Thymus (tissue), 11 donors: ENCODE measurements around the gene ETHE1. TPM values are rescaled to one million over a fixed set of nuclear protein-coding genes. Genes with fewer than 3 reads are reported as not detected.
"Not testable (repeated sequence)": the region's sequence is repeated elsewhere in the genome, so short reads cannot be mapped to it uniquely, and the experiment has no call there.

ENCODE experiments used
- DNase-seq, 9 donors: peaks; one replicate each; pipeline ENCODE4 v3.0.0-alpha.2; 2013; ENCODE audit warnings: low spot score in 9 of 9, low read depth in 6 of 9, missing footprints in 1 of 9
- H3K27ac ChIP-seq, 2 donors: one replicate each; pipeline ENCODE4 v1.5.1; 2013; ENCODE audit warnings: control low read depth in 1 of 2, low read depth in 1 of 2, low read length in 1 of 2, mild to moderate bottlenecking in 1 of 2, moderate library complexity in 1 of 2
- H3K27me3 ChIP-seq, 2 donors: one replicate each; pipeline ENCODE4 v1.5.1; 2013; ENCODE audit warnings: low read length in 1 of 2; ENCODE audit not compliant: control insufficient read depth in 2 of 2, insufficient read depth in 1 of 2
- H3K36me3 ChIP-seq, 2 donors: one replicate each; pipeline ENCODE4 v1.5.1; 2013; ENCODE audit warnings: low read length in 1 of 2, mild to moderate bottlenecking in 1 of 2, moderate library complexity in 1 of 2; ENCODE audit not compliant: control insufficient read depth in 2 of 2, insufficient read depth in 2 of 2
- H3K4me1 ChIP-seq, 2 donors: one replicate each; pipeline ENCODE4 v1.5.1; 2013; ENCODE audit warnings: low read length in 2 of 2; ENCODE audit not compliant: control insufficient read depth in 2 of 2, insufficient read depth in 2 of 2
- H3K4me3 ChIP-seq, 2 donors: one replicate each; pipeline ENCODE4 v1.5.1; 2013; ENCODE audit warnings: low read length in 2 of 2, control low read depth in 1 of 2, mild to moderate bottlenecking in 1 of 2
- H3K9me3 ChIP-seq, 2 donors: one replicate each; pipeline ENCODE4 v1.5.1; 2013; ENCODE audit warnings: low read length in 1 of 2, mild to moderate bottlenecking in 1 of 2; ENCODE audit not compliant: control insufficient read depth in 2 of 2, insufficient read depth in 1 of 2
- WGBS: extraction: QIAGEN DNeasy Blood & Tissue Kit; methylation state at CpG from one replicate; pipeline ENCODE4 v1.1.7; 2013; 5-methylcytosine and 5-hydroxymethylcytosine counted together
- polyA plus RNA-seq: library from polyadenylated mRNA; stranded (reverse); fragments of 200-250 nt; gene quantifications from one replicate; pipeline ENCODE4 v1.2.3, GENCODE V29; 2013
- total RNA-seq: library from RNA; stranded (reverse); fragments of 120-200 nt; gene quantifications from one replicate; pipeline ENCODE4 v1.2.4, GENCODE V29; 2013
- donor health status: healthy.

Gene ETHE1
- total and polyA plus RNA-seq, 2 donors = 32.3 to 44.8 TPM

DNA sequence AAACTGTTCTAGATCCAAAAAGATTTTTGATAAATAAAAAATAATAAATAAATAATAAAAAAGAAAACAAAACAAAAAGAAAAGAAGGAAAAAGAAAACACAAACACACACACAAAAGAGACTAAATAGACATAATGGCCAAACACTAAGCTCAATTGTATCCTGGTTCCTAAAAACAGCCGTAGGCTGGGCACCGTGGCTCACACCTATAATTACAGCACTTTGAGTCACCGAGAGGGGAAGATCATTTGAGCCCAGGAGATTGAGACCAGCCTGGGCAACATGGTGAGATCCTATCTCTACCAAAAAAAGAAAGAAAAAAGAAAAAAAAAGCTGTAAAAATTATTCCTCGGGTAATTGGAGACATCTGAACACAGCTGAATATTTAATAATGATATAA lies 8.9 kb downstream of the ETHE1 start:
- no peaks in the 10 kb centered on the region for H3K27me3 ChIP-seq
- H3K36me3 ChIP-seq = no peaks in the 10 kb centered on the region
- no peak for DNase-seq
- H3K4me1 ChIP-seq = peaks cover 0 to 2% of the 10 kb centered on the region in 2 donors
- WGBS = 84% methylated on average over 4 of the region's 4 CpGs
- H3K9me3 ChIP-seq = no peaks in the 10 kb centered on the region
- no peak overlapping the region for H3K4me3 ChIP-seq
- H3K27ac ChIP-seq = no peak overlapping the region

DNA sequence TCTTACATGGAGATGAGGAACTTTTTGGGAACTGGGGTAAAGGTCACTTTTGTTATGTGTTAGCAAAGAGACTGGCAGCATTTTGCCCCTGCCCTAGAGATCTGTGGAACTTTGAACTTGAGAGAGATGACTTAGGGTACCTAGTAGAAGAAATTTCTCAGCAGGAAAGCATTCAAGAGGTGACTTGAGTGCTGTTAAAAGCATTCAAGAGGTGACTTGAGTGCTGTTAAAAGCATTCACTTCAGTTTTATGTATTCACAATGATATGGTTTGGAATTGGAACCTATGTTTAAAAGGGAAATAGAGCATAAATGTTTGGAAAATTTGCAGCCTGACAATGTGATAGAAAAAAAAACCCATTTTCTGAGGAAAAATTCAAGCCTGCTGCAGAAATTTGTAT lies 14.6 kb downstream of the ETHE1 start:
- not testable (repeated sequence) for H3K4me3 ChIP-seq, DNase-seq, H3K4me1 ChIP-seq, H3K27me3 ChIP-seq, H3K27ac ChIP-seq, H3K9me3 ChIP-seq
- peaks cover 3 to 25% of the 10 kb centered on the region in 2 donors for H3K36me3 ChIP-seq

DNA sequence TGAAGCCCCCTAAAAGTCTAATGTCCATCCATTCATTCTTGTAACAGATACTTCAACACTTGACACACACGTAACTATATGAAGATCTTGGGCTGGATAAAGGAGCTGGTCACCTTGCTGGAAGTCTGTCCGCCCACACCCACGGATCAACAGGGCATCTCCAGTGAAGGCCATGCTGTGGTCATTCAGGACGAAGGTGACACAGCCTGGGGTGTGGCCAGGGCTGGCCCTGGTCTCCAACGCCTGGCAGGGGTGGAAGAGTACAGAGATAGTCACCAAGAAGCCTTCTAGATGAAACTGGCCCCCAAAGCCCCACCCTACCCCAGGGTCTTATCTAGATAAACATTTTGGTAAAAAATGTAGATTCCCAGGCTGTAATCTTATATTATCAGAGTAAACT lies 15.7 kb downstream of the ETHE1 start:
- no peaks in the 10 kb centered on the region for H3K4me1 ChIP-seq
- WGBS = 97% methylated on average over 5 of the region's 5 CpGs
- no peaks in the 10 kb centered on the region for H3K9me3 ChIP-seq
- H3K4me3 ChIP-seq = no peak overlapping the region
- no peaks in the 10 kb centered on the region for H3K27me3 ChIP-seq
- peaks cover 3 to 28% of the 10 kb centered on the region in 2 donors for H3K36me3 ChIP-seq
- no peak overlapping the region for H3K27ac ChIP-seq
- no peak for DNase-seq

DNA sequence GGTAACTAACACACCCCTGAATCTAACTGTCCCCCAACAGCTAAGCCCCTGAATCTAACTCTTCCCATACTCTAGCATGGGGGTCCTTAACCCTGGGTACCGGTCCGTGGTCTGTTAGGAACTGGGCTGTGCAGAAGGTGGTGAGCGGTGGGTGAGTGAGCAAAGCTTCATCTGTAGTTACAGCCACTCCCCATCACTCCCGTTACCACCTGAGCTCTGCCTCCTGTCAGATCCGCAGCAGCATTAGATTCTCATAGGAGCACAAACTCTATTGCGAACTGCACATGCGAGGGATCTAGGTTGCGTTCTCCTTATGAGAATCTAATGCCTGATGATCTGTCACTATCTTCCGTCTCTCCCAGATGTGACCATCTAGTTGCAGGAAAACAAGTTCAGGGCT lies 16.3 kb downstream of the ETHE1 start:
- Histone ChIP-seq H3K4me3 (no peak overlapping the region), H3K4me1 (no peaks in the 10 kb centered on the region), H3K36me3 (peaks cover 3 to 28% of the 10 kb centered on the region in 2 donors), H3K9me3 (no peaks in the 10 kb centered on the region), H3K27me3 (no peaks in the 10 kb centered on the region), H3K27ac (no peak overlapping the region)
- no peak for DNase-seq
- WGBS = 99% methylated on average over 9 of the region's 9 CpGs

DNA sequence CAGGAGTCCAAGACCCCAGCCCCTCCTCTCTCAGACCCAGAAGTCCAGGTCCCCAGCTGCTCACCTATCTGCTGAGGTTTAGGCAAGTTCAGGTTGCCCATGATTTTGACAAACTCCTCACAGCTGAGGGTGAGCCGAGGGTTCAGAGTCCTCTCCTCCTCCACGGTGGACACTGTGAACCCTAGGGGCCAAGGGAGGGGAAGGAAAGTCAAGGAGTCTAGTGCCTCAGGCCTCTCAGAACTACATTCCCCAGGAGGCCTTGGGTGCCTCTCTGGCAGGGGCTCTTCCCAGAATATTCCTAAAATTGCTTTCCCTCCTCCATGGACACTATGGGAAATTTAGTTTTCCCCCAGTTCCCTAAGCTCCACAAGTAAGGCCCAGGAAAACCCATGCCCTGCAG lies 19.1 kb downstream of the ETHE1 start:
- WGBS = 98% methylated on average over 2 of the region's 2 CpGs
- no peak for DNase-seq
- Histone ChIP-seq H3K27ac (no peak overlapping the region), H3K4me1 (peaks cover 9 to 18% of the 10 kb centered on the region in 2 donors), H3K36me3 (peaks cover 3 to 28% of the 10 kb centered on the region in 2 donors), H3K4me3 (no peak overlapping the region), H3K27me3 (no peaks in the 10 kb centered on the region), H3K9me3 (no peaks in the 10 kb centered on the region)

DNA sequence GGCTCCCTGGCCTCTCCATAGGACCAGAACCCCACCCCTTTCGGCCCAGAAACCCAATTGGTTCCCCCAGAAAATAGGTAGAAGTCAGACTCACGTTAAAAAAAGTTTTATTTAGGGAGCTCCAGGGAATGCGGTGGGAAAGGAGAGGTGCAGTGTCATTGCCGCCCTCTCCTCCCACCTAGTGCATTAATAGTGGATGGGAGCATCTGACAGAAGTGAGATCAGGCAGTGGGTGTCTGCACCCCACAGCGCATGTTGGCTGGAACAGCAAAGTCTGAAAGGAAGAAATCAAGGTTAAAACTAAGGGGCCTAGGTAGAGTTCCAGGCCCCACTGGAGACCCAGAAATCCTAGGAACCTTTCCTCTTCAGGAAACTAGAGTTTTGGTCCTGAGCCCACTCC lies 20.4 kb downstream of the ETHE1 start:
- H3K9me3 ChIP-seq = no peaks in the 10 kb centered on the region
- H3K4me3 ChIP-seq = no peak overlapping the region
- no peaks in the 10 kb centered on the region for H3K27me3 ChIP-seq
- 96% methylated on average over 5 of the region's 5 CpGs for WGBS
- peaks cover 9 to 23% of the 10 kb centered on the region in 2 donors for H3K4me1 ChIP-seq
- H3K27ac ChIP-seq = no peak overlapping the region
- H3K36me3 ChIP-seq = peaks cover 3 to 34% of the 10 kb centered on the region in 2 donors
- no peak for DNase-seq

DNA sequence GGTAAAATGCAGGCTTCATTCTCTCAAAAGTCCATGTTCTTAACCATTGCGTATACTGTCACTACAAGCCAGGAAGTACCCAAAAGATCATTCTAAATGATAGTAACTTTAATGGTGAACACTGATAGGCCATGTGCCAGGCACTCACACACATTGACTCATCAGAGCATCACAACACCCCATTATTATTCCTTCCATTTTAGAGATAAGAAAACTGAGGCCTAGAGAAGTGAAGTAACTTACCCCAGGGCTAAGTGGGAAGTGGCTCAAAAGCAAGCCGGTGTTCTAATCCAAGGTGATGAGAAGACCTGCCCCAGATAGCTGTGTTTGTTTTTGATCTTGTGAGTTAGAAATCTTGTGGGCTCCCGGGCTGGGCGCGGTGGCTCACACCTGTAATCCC lies 21.1 kb downstream of the ETHE1 start:
- no peak overlapping the region for H3K27ac ChIP-seq

DNA sequence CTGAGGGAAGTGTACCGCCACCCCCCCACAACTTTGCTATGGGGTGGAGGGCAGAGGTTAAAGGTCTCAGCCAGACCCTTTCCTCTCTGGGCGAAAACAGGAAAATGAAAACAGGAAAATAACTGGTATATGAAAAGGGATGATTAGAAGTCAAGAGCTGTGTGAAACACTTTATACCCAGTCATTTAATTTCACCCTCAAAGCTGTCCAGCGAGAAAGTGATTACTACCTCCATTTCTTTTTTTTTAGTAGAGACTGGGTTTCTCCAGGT lies 21.9 kb downstream of the ETHE1 start:
- 96% methylated on average over 3 of the region's 3 CpGs for WGBS
- Histone ChIP-seq H3K4me1 (peaks cover 9 to 23% of the 10 kb centered on the region in 2 donors), H3K4me3 (no peak overlapping the region), H3K27ac (peak overlapping the region in 1 of 2 donors; percentile 86), H3K36me3 (peaks cover 2 to 27% of the 10 kb centered on the region in 2 donors), H3K27me3 (no peaks in the 10 kb centered on the region), H3K9me3 (no peaks in the 10 kb centered on the region)
- DNase-seq = no peak

More for the DNA sequence above, 21.1 kb downstream of the ETHE1 start:
- DNase-seq = no peak
- Histone ChIP-seq H3K27me3 (no peaks in the 10 kb centered on the region), H3K4me1 (peaks cover 9 to 23% of the 10 kb centered on the region in 2 donors), H3K36me3 (peaks cover 6 to 32% of the 10 kb centered on the region in 2 donors), H3K9me3 (no peaks in the 10 kb centered on the region), H3K4me3 (no peak overlapping the region)
- WGBS = 96% methylated on average over 5 of the region's 5 CpGs

DNA sequence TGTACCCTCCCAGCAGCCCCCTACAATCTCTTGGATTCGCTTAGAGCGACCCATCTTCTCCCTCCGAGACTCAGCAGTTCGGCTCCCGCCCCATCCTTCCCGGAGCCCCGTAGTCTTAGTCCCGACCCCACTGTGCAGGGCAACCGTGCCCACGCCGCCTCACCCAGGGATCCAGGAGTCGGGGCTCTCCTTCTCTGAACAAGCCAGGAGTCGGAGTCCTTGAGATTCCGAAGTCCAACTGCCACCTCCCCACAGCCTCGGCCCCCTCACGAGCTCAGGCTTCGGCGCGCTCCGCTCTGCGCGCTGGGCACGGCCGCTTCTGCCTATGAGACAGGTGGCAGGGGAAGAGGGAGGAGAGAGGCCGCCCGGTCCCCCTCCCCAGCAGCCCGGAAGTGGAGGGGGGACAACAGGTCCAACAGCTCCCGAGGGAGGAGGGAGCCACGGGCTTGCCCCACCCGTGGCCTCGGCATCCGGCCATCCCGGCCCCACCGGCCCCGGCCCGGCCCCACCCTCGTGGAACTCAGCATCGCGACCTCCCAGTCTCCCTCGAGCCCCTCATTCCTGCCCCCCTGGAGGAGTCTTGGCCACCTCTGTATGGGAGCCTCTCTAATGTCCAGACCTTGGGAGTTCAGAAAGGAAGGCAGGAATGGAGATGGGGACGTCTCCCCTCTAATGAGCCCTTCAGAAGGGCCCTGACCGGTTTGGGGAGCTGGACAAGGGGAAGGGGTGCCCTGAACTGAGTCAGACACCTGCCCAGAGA lies 22.4 kb downstream of the ETHE1 start, which contains the start of gene PHLDB3:
Gene PHLDB3, minus strand, starts transcription at position 321 of the 760 bp plus-strand sequence. CDS start 628 bp downstream, outside the sequence.
- H3K9me3 ChIP-seq = no peaks in the 10 kb centered on the region
- peaks cover 2 to 24% of the 10 kb centered on the region in 2 donors for H3K36me3 ChIP-seq
- H3K4me1 ChIP-seq = peaks cover 9 to 23% of the 10 kb centered on the region in 2 donors
- H3K27ac ChIP-seq = peak within 1 kb of the TSS; percentile 83 to 86
- peak in 4 of 9 donors; percentile 49 to 76 (median 64) for DNase-seq
- H3K27me3 ChIP-seq = no peaks in the 10 kb centered on the region
- H3K4me3 ChIP-seq = peak within 1 kb of the TSS; percentile 77 to 88
- 5% methylated on average over 42 of the region's 42 CpGs for WGBS
